Right atrium auricular region (tissue), 2 donors: ENCODE data around the gene NIPBL. TPM values are rescaled to one million over a fixed set of nuclear protein-coding genes. Genes with fewer than 3 reads are reported as not detected.

Experiments used
- DNase-seq: peaks from one replicate; pipeline ENCODE4 v3.0.0-alpha.2; 2019; ENCODE audit warnings: low spot score
- H3K27ac ChIP-seq, 2 donors: fragments of 200-600 bp; sonication (generic); 1 replicate in 1 of 2; 2 replicates in 1 of 2; pipeline ENCODE4 v1.5.1; 2016 to 2019
- H3K27me3 ChIP-seq, 2 donors: fragments of 200-600 bp; sonication (generic); one replicate each; pipeline versions ENCODE4 v1.5.1 to v1.6.0; 2017 to 2019
- H3K36me3 ChIP-seq: fragments of 200-600 bp; sonication (generic); one replicate; pipeline ENCODE4 v1.5.1; 2016
- H3K4me1 ChIP-seq, 2 donors: fragments of 200-600 bp; sonication (generic); one replicate each; pipeline versions ENCODE4 v1.5.1 to v1.6.0; 2017 to 2019
- H3K4me3 ChIP-seq, 2 donors: fragments of 200-600 bp; sonication (generic); 1 replicate in 1 of 2; 2 replicates in 1 of 2; pipeline ENCODE4 v1.5.1; 2017 to 2019; ENCODE audit warnings: mild to moderate bottlenecking in 1 of 2, moderate library complexity in 1 of 2
- H3K9me3 ChIP-seq, 2 donors: fragments of 200-600 bp; sonication (generic); one replicate each; pipeline ENCODE4 v1.5.1; 2019
- total RNA-seq, 2 donors: library from RNA; depleted of rRNA; stranded (reverse); fragments of >200 nt; gene quantifications; one replicate each; pipeline ENCODE4 v1.1.0, GENCODE V29; 2016
- TF ChIP-seq, protein P1 (sequence below), 2 donors: fragments of 200-600 bp; sonication (generic); IDR thresholded peaks; one replicate each; pipeline ENCODE4 v1.5.1; 2019; ENCODE audit warnings: antibody characterized with exemption in 2 of 2

The NIPBL gene
- total RNA-seq, 2 donors from 2014 or later = 32.3 to 43.1 TPM

GRCh38 chr5:36870399-36871040 lies 6.0 kb upstream of the NIPBL start:
- DNase-seq = no peak
- TF ChIP-seq, protein P1, sequence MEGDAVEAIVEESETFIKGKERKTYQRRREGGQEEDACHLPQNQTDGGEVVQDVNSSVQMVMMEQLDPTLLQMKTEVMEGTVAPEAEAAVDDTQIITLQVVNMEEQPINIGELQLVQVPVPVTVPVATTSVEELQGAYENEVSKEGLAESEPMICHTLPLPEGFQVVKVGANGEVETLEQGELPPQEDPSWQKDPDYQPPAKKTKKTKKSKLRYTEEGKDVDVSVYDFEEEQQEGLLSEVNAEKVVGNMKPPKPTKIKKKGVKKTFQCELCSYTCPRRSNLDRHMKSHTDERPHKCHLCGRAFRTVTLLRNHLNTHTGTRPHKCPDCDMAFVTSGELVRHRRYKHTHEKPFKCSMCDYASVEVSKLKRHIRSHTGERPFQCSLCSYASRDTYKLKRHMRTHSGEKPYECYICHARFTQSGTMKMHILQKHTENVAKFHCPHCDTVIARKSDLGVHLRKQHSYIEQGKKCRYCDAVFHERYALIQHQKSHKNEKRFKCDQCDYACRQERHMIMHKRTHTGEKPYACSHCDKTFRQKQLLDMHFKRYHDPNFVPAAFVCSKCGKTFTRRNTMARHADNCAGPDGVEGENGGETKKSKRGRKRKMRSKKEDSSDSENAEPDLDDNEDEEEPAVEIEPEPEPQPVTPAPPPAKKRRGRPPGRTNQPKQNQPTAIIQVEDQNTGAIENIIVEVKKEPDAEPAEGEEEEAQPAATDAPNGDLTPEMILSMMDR (IDR thresholded peaks at IDR 0.05) = peak; percentile 49 to 74
- no peak overlapping the region for H3K4me3 ChIP-seq
- H3K27me3 ChIP-seq = no peaks in the 10 kb centered on the region
- H3K36me3 ChIP-seq = peaks cover 5% of the 10 kb centered on the region
- peaks cover 0 to 25% of the 10 kb centered on the region in 2 donors for H3K4me1 ChIP-seq
- no peak overlapping the region for H3K27ac ChIP-seq
- no peaks in the 10 kb centered on the region for H3K9me3 ChIP-seq

GRCh38 chr5:36874465-36874864 lies 2.1 kb upstream of the NIPBL start:
- Histone ChIP-seq H3K4me1 (peaks cover 0 to 39% of the 10 kb centered on the region in 2 donors), H3K9me3 (no peaks in the 10 kb centered on the region), H3K36me3 (peaks cover 5% of the 10 kb centered on the region), H3K27ac (peak overlapping the region; percentile 99), H3K4me3 (peak overlapping the region; percentile 69 to 98), H3K27me3 (no peaks in the 10 kb centered on the region)
- TF ChIP-seq, protein P1 (IDR thresholded peaks at IDR 0.05) = no peak
- DNase-seq = no peak

- Histone ChIP-seq H3K9me3 (no peaks in the 10 kb centered on the region), H3K36me3 (peaks cover 5% of the 10 kb centered on the region), H3K4me1 (peaks cover 0 to 44% of the 10 kb centered on the region in 2 donors), H3K27me3 (no peaks in the 10 kb centered on the region), H3K4me3 (peak overlapping the region; percentile 69 to 98), H3K27ac (peak overlapping the region; percentile 99)
- peak; percentile 69 for DNase-seq
- TF ChIP-seq, protein P1 (IDR thresholded peaks at IDR 0.05) = no peak
Observed at GRCh38 chr5:36875051-36875789, 1.3 kb upstream of the NIPBL start.

- Histone ChIP-seq H3K27me3 (no peaks in the 10 kb centered on the region), H3K4me3 (peak overlapping the region; percentile 69 to 98), H3K36me3 (peaks cover 5% of the 10 kb centered on the region), H3K4me1 (peaks cover 0 to 44% of the 10 kb centered on the region in 2 donors), H3K27ac (peak overlapping the region; percentile 99), H3K9me3 (no peaks in the 10 kb centered on the region)
- peak; percentile 83 for DNase-seq
- TF ChIP-seq, protein P1 (IDR thresholded peaks at IDR 0.05) = peak in 1 of 2 donors; percentile 69
Observed at GRCh38 chr5:36875790-36876298, 725 bp upstream of the NIPBL start.

- TF ChIP-seq, protein P1 (IDR thresholded peaks at IDR 0.05) = no peak
- H3K27me3 ChIP-seq = no peaks in the 10 kb centered on the region
- peak overlapping the region; percentile 69 to 98 for H3K4me3 ChIP-seq
- DNase-seq = peak; percentile 74
- H3K27ac ChIP-seq = peak overlapping the region; percentile 99
- H3K4me1 ChIP-seq = peaks cover 0 to 56% of the 10 kb centered on the region in 2 donors
- no peaks in the 10 kb centered on the region for H3K9me3 ChIP-seq
- H3K36me3 ChIP-seq = peaks cover 4% of the 10 kb centered on the region
Observed at GRCh38 chr5:36876965-36877666, 547 bp downstream of the NIPBL start.
